Mesangial cell (primary cell): ENCODE measurements around the gene CRY2. TPM values are rescaled to one million over a fixed set of nuclear protein-coding genes. Genes with fewer than 3 reads are reported as not detected.

Experiments
- total RNA-seq: library from RNA; depleted of rRNA; stranded (reverse); fragments of >200 nt; gene quantifications from 2 replicates; pipeline ENCODE4 v1.2.3, GENCODE V29; 2015

The CRY2 gene
- 5.7 and 14.2 TPM in 2 replicates for total RNA-seq

GRCh38 chr11:45846974-45847910, at the start of gene CRY2:
CRY2 (plus strand) TSS chr11:45847475; CDS start chr11:45847491, 16 bp downstream.

GRCh38 chr11:45804761-45805304, 42.4 kb upstream of the CRY2 start, which contains the start of gene SLC35C1:
SLC35C1 (plus strand) TSS chr11:45805149; CDS start chr11:45805802, 653 bp downstream.

DNA sequence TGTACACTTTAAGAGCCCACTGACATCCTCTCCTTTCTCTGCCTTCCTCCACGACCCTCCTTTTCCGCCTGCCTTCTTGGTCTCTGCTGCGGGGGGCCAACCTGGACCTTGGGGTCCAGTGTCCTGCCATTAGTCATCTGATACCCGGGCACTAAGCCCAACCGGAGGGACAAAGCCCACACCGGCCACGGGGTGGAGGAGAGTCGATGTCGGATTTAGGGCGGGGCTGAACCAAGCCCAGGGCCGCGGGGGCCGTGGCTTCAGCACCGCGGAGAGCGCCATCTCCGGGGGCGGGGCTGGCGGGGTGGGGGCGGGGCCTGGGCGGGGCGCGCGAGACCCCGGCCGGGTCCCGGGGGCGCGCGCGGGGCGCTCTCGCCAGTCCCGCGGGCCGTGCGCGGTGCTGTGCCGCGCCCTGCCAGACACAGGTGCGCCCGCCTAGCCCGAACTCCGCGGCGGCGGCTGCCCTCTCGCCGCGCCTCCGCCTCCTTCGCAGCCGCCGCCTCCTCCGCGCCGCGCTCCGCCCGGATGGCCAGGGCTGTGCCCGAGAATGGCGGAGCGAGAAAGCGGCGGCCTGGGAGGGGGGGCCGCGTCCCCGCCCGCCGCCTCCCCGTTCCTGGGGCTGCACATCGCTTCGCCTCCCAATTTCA, 38.1 kb downstream of the CRY2 start, which contains the start of gene MAPK8IP1:
MAPK8IP1 (plus strand) TSS at position 378 of the 647 bp plus-strand sequence; CDS start at position 548, 170 bp downstream.

GRCh38 chr11:45906965-45907611, 59.8 kb downstream of the CRY2 start, which contains the start of gene FREY1:
FREY1 (minus strand) TSS chr11:45907271; CDS start chr11:45907245, 26 bp downstream.

GRCh38 chr11:45917623-45918330, 70.5 kb downstream of the CRY2 start, which contains the start of gene PEX16:
PEX16 (minus strand) TSS chr11:45917877; CDS start chr11:45917811, 66 bp downstream.

DNA sequence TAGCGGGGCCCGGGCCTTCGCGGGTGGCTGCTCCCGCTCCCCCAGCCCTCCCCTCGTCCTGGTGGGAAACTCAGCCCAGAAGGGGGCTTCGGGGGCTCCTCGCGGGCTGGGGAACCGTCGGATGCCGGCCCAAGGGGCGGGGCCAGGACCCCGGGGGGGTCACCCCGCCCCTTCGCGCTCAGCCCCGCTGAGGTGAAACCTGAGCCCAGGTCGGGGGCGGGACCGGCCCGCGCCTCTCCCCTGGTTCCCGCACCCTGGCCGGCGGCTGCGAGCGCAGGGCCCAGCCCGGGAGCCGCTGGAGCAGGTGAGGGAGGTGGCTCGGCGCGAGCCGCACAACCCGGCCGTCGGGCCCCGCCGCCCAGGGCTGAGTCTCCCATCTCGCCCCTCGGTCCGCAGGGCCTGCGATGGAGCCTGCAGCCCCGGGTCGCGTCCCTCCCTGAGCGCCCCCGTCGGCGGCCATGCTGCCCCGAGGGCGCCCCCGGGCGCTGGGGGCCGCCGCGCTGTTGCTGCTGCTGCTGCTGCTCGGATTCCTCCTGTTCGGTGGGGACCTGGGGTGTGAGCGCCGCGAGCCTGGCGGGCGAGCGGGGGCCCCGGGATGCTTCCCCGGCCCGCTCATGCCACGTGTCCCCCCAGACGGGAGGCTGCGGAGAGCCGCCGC, 75.3 kb downstream of the CRY2 start, which contains the start of gene LARGE2:
LARGE2 (plus strand) TSS at position 232 of the 658 bp plus-strand sequence; CDS start at position 459, 227 bp downstream.

Other genes starting within 250 kb of the CRY2 start
- 0.33 and 0.63 TPM in 2 replicates for gene CHST1, start 181.9 kb upstream of the CRY2 start, total RNA-seq
- gene SLC35C1, start 42.3 kb upstream of the CRY2 start, total RNA-seq, result 23.5 and 28.2 TPM in 2 replicates
- gene MAPK8IP1, start 38.2 kb downstream of the CRY2 start, total RNA-seq, result 11.3 and 13.9 TPM in 2 replicates
- gene FREY1, start 59.8 kb downstream of the CRY2 start, total RNA-seq, result 2.7 TPM in 1 of 2 replicates, not detected in the other
- gene PEX16, start 70.4 kb downstream of the CRY2 start, total RNA-seq, result 25.1 and 34.6 TPM in 2 replicates
- under 0.01 and 0.25 TPM in 2 replicates for gene LARGE2, start 75.2 kb downstream of the CRY2 start, total RNA-seq